Trophoblast cell (in vitro differentiated cells and primary cell): Measurements from ENCODE around the gene WDR7.

ENCODE experiments used
- DNase-seq, 2 donors: peaks; one replicate each; pipeline ENCODE4 v3.0.0-alpha.2; 2016
- H2AFZ ChIP-seq: 2 replicates; pipeline ENCODE4 v1.6.1; 2013; ENCODE audit warnings: low read length, moderate library complexity, mild to moderate bottlenecking; ENCODE audit not compliant: insufficient read depth, poor library complexity
- H2AK5ac ChIP-seq: 2 replicates; pipeline ENCODE4 v1.6.1; 2013; ENCODE audit warnings: mild to moderate bottlenecking, low read length
- H2BK120ac ChIP-seq: 2 replicates; pipeline ENCODE4 v1.6.1; 2013; ENCODE audit warnings: low read length, mild to moderate bottlenecking, moderate library complexity; ENCODE audit not compliant: insufficient read depth, poor library complexity
- H2BK12ac ChIP-seq: 2 replicates; pipeline ENCODE4 v1.6.1; 2013; ENCODE audit warnings: mild to moderate bottlenecking, low read length, moderate library complexity
- H2BK5ac ChIP-seq: 2 replicates; pipeline ENCODE4 v1.6.1; 2013; ENCODE audit warnings: low read length, low read depth, moderate library complexity, mild to moderate bottlenecking; ENCODE audit not compliant: poor library complexity
- H3K14ac ChIP-seq: 2 replicates; pipeline ENCODE4 v1.6.1; 2013; ENCODE audit warnings: mild to moderate bottlenecking, low read length
- H3K18ac ChIP-seq: 2 replicates; pipeline ENCODE4 v1.6.1; 2013; ENCODE audit warnings: mild to moderate bottlenecking, low read length
- H3K23ac ChIP-seq: 2 replicates; pipeline ENCODE4 v1.6.1; 2013; ENCODE audit warnings: low read length
- H3K27ac ChIP-seq: 2 replicates; pipeline ENCODE4 v1.5.1; 2013; ENCODE audit warnings: low read depth, mild to moderate bottlenecking, inconsistent platforms, low read length, moderate library complexity
- H3K27me3 ChIP-seq: 2 replicates; pipeline ENCODE4 v1.6.1; 2013; ENCODE audit warnings: inconsistent platforms, mild to moderate bottlenecking, low read length, moderate library complexity; ENCODE audit not compliant: insufficient read depth
- H3K36me3 ChIP-seq, 2 experiments: 1 replicate in 1 of 2; 2 replicates in 1 of 2; pipeline ENCODE4 v1.6.1; 2013; ENCODE audit warnings: low read length in 2 of 2, mild to moderate bottlenecking in 2 of 2, moderate library complexity in 1 of 2; ENCODE audit not compliant: insufficient read depth in 2 of 2, control insufficient read depth in 1 of 2
- H3K4ac ChIP-seq: 2 replicates; pipeline ENCODE4 v1.6.1; 2013; ENCODE audit warnings: low read depth, mild to moderate bottlenecking, low read length, moderate library complexity
- H3K4me1 ChIP-seq, 2 experiments: 1 replicate in 1 of 2; 2 replicates in 1 of 2; pipeline ENCODE4 v1.6.1; 2013; ENCODE audit warnings: low read length in 2 of 2, mild to moderate bottlenecking in 2 of 2, moderate library complexity in 1 of 2; ENCODE audit not compliant: insufficient read depth in 2 of 2, control insufficient read depth in 1 of 2
- H3K4me2 ChIP-seq: 2 replicates; pipeline ENCODE4 v1.6.1; 2013; ENCODE audit warnings: inconsistent platforms, mild to moderate bottlenecking, low read length, moderate library complexity
- H3K4me3 ChIP-seq: 2 replicates; pipeline ENCODE4 v1.5.1; 2013; ENCODE audit warnings: mild to moderate bottlenecking, low read depth, low read length, inconsistent platforms
- H3K79me1 ChIP-seq: one replicate; pipeline ENCODE4 v1.6.1; 2013; ENCODE audit warnings: low read length
- H3K79me2 ChIP-seq: 2 replicates; pipeline ENCODE4 v1.6.1; 2013; ENCODE audit warnings: low read length, mild to moderate bottlenecking; ENCODE audit not compliant: control insufficient read depth, insufficient read depth, poor library complexity
- H3K9ac ChIP-seq: 2 replicates; pipeline ENCODE4 v1.6.1; 2013; ENCODE audit warnings: mild to moderate bottlenecking, low read length
- H3K9me3 ChIP-seq: 2 replicates; pipeline ENCODE4 v1.6.1; 2013; ENCODE audit warnings: low read depth, mild to moderate bottlenecking, control low read depth, inconsistent platforms, low read length; ENCODE audit not compliant: insufficient read depth
- H4K12ac ChIP-seq: 2 replicates; pipeline ENCODE4 v1.6.1; 2013; ENCODE audit warnings: low read depth, mild to moderate bottlenecking, low read length, moderate library complexity
- H4K8ac ChIP-seq: 2 replicates; pipeline ENCODE4 v1.6.1; 2013; ENCODE audit warnings: low read depth, mild to moderate bottlenecking, low read length, moderate library complexity
- H4K91ac ChIP-seq: one replicate; pipeline ENCODE4 v1.6.1; 2013; ENCODE audit warnings: low read depth, mild to moderate bottlenecking, low read length, moderate library complexity
- WGBS: extraction: QIAGEN DNeasy Blood & Tissue Kit; methylation state at CpG from one replicate; pipeline ENCODE4 v1.1.7; 2013; ENCODE audit warnings: missing lambda C conversion rate; ENCODE audit not compliant: insufficient read length, insufficient coverage; ENCODE audit errors: extremely low coverage; 5-methylcytosine and 5-hydroxymethylcytosine counted together

WDR7 gene

DNA sequence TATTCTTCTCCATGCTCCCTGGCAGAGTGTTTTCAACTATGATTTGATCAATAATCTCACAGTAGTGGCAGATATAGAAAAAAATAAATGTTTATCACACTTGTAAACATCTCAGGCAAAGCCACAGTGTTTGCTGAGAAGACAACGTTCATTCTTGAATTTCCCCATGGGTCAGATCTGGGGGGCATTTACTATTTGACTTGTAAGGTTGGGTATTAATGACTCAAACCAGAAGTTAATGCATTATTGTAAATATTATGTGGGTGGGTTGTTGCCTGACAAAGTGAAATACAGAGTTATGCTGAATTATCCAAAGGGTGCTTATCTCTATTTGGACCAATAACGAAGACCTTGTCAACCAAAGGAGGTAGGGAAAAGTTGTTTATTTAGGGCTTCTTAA lies 346.0 kb downstream of the WDR7 start:
- no peaks in the 10 kb centered on the region for H3K4me1 ChIP-seq
- H3K79me2 ChIP-seq, result no peaks in the 10 kb centered on the region
- H3K9me3 ChIP-seq, result no peaks in the 10 kb centered on the region
- no CpG with 5 or more reads among the region's 2 CpGs for WGBS
- no peak overlapping the region for H2BK12ac ChIP-seq
- H3K23ac ChIP-seq, result no peak overlapping the region
- H3K4ac ChIP-seq, result no peak overlapping the region
- DNase-seq, result no peak
- H3K4me2 ChIP-seq, result no peak overlapping the region
- H2BK5ac ChIP-seq, result no peak overlapping the region
- H3K14ac ChIP-seq, result no peak overlapping the region
- no peak overlapping the region for H2AK5ac ChIP-seq
- no peak overlapping the region for H3K4me3 ChIP-seq
- no peak overlapping the region for H2AFZ ChIP-seq
- no peak overlapping the region for H3K27ac ChIP-seq
- H3K79me1 ChIP-seq, result no peaks in the 10 kb centered on the region
- no peak overlapping the region for H4K91ac ChIP-seq
- no peak overlapping the region for H4K8ac ChIP-seq
- no peak overlapping the region for H3K18ac ChIP-seq
- no peak overlapping the region for H3K9ac ChIP-seq
- no peaks in the 10 kb centered on the region for H3K27me3 ChIP-seq
- H4K12ac ChIP-seq, result no peak overlapping the region
- H3K36me3 ChIP-seq, result no peaks in the 10 kb centered on the region
- no peak overlapping the region for H2BK120ac ChIP-seq

DNA sequence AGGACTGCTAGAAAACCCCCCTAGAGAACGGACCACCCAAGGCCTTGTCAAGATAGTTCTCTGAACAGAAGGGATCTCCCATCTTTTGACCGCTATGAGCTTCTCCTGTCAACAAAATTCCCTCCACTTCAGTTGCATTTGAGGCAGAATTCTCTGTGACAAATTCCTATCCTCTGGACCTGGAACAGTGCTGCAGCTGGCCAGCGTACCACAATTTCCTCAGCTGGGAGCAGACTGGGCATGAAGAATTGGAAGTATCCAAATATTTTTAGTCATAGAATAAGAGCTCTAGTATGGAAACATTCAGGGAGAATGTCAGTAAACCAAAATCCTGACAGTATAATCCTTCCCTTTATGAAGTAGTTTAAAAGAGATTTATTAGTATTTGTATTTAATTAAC lies 348.7 kb downstream of the WDR7 start:
- H2AK5ac ChIP-seq, result no peak overlapping the region
- no peak overlapping the region for H3K18ac ChIP-seq
- no peak overlapping the region for H4K12ac ChIP-seq
- no peak overlapping the region for H3K9ac ChIP-seq
- no peaks in the 10 kb centered on the region for H3K9me3 ChIP-seq
- no peak overlapping the region for H3K4me2 ChIP-seq
- H3K27ac ChIP-seq, result no peak overlapping the region
- WGBS, result no CpG with 5 or more reads among the region's 3 CpGs
- H2BK120ac ChIP-seq, result no peak overlapping the region
- no peak overlapping the region for H3K4ac ChIP-seq
- H3K79me2 ChIP-seq, result no peaks in the 10 kb centered on the region
- no peak overlapping the region for H4K91ac ChIP-seq
- no peaks in the 10 kb centered on the region for H3K36me3 ChIP-seq
- no peak overlapping the region for H3K14ac ChIP-seq
- H3K79me1 ChIP-seq, result no peaks in the 10 kb centered on the region
- no peak overlapping the region for H3K23ac ChIP-seq
- no peak overlapping the region for H2BK5ac ChIP-seq
- H4K8ac ChIP-seq, result no peak overlapping the region
- H3K4me3 ChIP-seq, result no peak overlapping the region
- no peak for DNase-seq
- no peaks in the 10 kb centered on the region for H3K27me3 ChIP-seq
- no peaks in the 10 kb centered on the region for H3K4me1 ChIP-seq
- H2BK12ac ChIP-seq, result no peak overlapping the region
- no peak overlapping the region for H2AFZ ChIP-seq

DNA sequence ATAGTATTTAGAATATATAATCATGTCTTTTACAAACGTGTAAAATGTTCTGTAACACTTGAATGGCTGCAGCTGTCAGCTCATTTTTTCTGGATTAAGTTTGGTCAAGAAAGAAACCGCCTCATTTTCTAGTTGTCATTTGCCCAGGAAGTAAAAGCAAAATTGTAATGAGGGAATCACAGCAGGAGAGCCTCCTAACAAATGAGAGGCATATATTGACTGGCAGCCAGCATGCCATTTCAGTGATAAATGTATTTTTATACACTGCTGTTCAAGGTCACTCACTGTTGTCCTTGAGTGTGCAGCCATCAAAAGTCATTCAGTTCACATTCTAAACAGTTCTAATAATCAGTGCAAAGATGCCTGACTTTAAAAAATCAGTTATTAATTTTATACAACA lies 351.5 kb downstream of the WDR7 start:
- Histone ChIP-seq H3K4ac (no peak overlapping the region), H2AK5ac (no peak overlapping the region), H3K9me3 (no peaks in the 10 kb centered on the region), H4K12ac (no peak overlapping the region), H4K91ac (no peak overlapping the region), H3K27me3 (no peaks in the 10 kb centered on the region), H3K14ac (no peak overlapping the region), H2BK5ac (no peak overlapping the region), H3K4me3 (no peak overlapping the region), H3K36me3 (no peaks in the 10 kb centered on the region), H3K4me2 (no peak overlapping the region), H3K23ac (peak overlapping the region; percentile 52), H3K79me2 (no peaks in the 10 kb centered on the region), H2BK120ac (no peak overlapping the region), H2AFZ (no peak overlapping the region), H3K4me1 (no peaks in the 10 kb centered on the region), H3K18ac (no peak overlapping the region), H2BK12ac (no peak overlapping the region), H3K79me1 (no peaks in the 10 kb centered on the region), H3K9ac (no peak overlapping the region), H4K8ac (no peak overlapping the region), H3K27ac (no peak overlapping the region)
- no peak for DNase-seq
- no CpG with 5 or more reads among the region's 2 CpGs for WGBS

- Histone ChIP-seq H4K8ac (no peak overlapping the region), H3K4me3 (no peak overlapping the region), H2BK12ac (no peak overlapping the region), H3K36me3 (no peaks in the 10 kb centered on the region), H4K91ac (no peak overlapping the region), H3K9ac (no peak overlapping the region), H4K12ac (no peak overlapping the region), H2BK5ac (no peak overlapping the region), H3K27ac (no peak overlapping the region), H3K14ac (no peak overlapping the region), H2AK5ac (no peak overlapping the region), H3K4ac (no peak overlapping the region), H2BK120ac (no peak overlapping the region), H3K27me3 (no peaks in the 10 kb centered on the region), H2AFZ (no peak overlapping the region), H3K9me3 (no peaks in the 10 kb centered on the region), H3K23ac (no peak overlapping the region), H3K79me1 (no peaks in the 10 kb centered on the region), H3K4me2 (no peak overlapping the region), H3K79me2 (no peaks in the 10 kb centered on the region), H3K18ac (no peak overlapping the region), H3K4me1 (no peaks in the 10 kb centered on the region)
- DNase-seq, result no peak
- no CpG with 5 or more reads among the region's 2 CpGs for WGBS
Observed at GRCh38 chr18:57003342-57003741, 352.2 kb downstream of the WDR7 start.
